HEK293 (cell line): Measurements from ENCODE around the gene CSNK2A2.

Experiments used
- CTCF ChIA-PET: fragments of 350-600 bp; formaldehyde crosslinking; extraction: SDS; loops from one replicate; lab custom pipeline; 2021; ENCODE audit warnings: antibody characterized with exemption; lab: Yijun Ruan, JAX
- POLR2A ChIA-PET: fragments of 300-600 bp; formaldehyde crosslinking; extraction: SDS; loops from one replicate; lab custom pipeline; 2020; ENCODE audit warnings: antibody characterized with exemption, inconsistent platforms; lab: Yijun Ruan, JAX
- H3K27ac ChIP-seq: fragments of 200-500 bp; sonication (Bioruptor generic); 2 replicates; pipeline ENCODE4 v1.5.1; 2014; ENCODE audit warnings: low read depth, low read length, control low read depth, inconsistent platforms; ENCODE audit errors: extremely low read depth
- H3K36me3 ChIP-seq, 2 experiments: fragments of 200-500 bp in 1 of 2; sonication (Bioruptor generic) in 1 of 2; 1 replicate in 1 of 2; 2 replicates in 1 of 2; pipeline ENCODE4 v1.5.1; 2014 to 2017; ENCODE audit warnings: inconsistent platforms in 2 of 2, low read length in 2 of 2; ENCODE audit not compliant: control insufficient read depth in 2 of 2, insufficient read depth in 1 of 2
- H3K4me1 ChIP-seq: fragments of 200-500 bp; sonication (Bioruptor generic); 2 replicates; pipeline ENCODE4 v1.5.1; 2014; ENCODE audit warnings: mild to moderate bottlenecking, low read length, inconsistent platforms; ENCODE audit not compliant: control insufficient read depth, insufficient read depth
- H3K4me3 ChIP-seq: 2 replicates; pipeline ENCODE4 v1.5.1; 2011; ENCODE audit warnings: low read depth, mild to moderate bottlenecking, control low read depth, low read length, moderate library complexity
- H3K9me3 ChIP-seq: fragments of 200-500 bp; sonication (Bioruptor generic); 2 replicates; pipeline ENCODE4 v1.5.1; 2014; ENCODE audit warnings: low read depth, low read length, inconsistent platforms; ENCODE audit not compliant: control insufficient read depth, insufficient read depth
- EGR2 ChIP-seq: fragments of 450-650 bp; formaldehyde crosslinking; IDR thresholded peaks from 2 replicates; pipeline ENCODE4 v1.5.1; 2016; ENCODE audit warnings: low read depth, missing biosample characterization, missing genetic modification characterization
- GLIS1 ChIP-seq: fragments of 450-650 bp; formaldehyde crosslinking; IDR thresholded peaks from 2 replicates; pipeline ENCODE4 v1.5.1; 2016; ENCODE audit warnings: missing biosample characterization, missing genetic modification characterization
- HOXD13 ChIP-seq: sonication (generic); formaldehyde crosslinking; IDR thresholded peaks from 2 replicates; pipeline ENCODE4 v1.8.0; 2022; ENCODE audit warnings: missing genetic modification reagents, borderline replicate concordance
- PBX3 ChIP-seq: sonication (generic); formaldehyde crosslinking; IDR thresholded peaks from 2 replicates; pipeline ENCODE4 v1.8.1; 2022; ENCODE audit warnings: mild to moderate bottlenecking, moderate library complexity, missing genetic modification reagents
- SP2 ChIP-seq: fragments of 450-650 bp; formaldehyde crosslinking; IDR thresholded peaks from 2 replicates; pipeline ENCODE4 v1.5.1; 2016; ENCODE audit warnings: missing biosample characterization, missing genetic modification characterization
- ZFHX2 ChIP-seq: fragments of 450-650 bp; formaldehyde crosslinking; conservative IDR thresholded peaks from 2 replicates; pipeline ENCODE4 v1.5.1; 2016; ENCODE audit warnings: missing biosample characterization, missing genetic modification characterization
- ZNF16 ChIP-seq: fragments of 450-650 bp; formaldehyde crosslinking; IDR thresholded peaks from 2 replicates; pipeline ENCODE4 v1.5.1; 2016; ENCODE audit warnings: low read depth, missing biosample characterization, missing genetic modification characterization
- ZNF211 ChIP-seq: fragments of 450-650 bp; formaldehyde crosslinking; IDR thresholded peaks from 2 replicates; pipeline ENCODE4 v1.5.1; 2016; ENCODE audit warnings: low read depth, missing biosample characterization, missing genetic modification characterization
- ZNF248 ChIP-seq: fragments of 450-650 bp; formaldehyde crosslinking; IDR thresholded peaks from 2 replicates; pipeline ENCODE4 v1.5.1; 2017; ENCODE audit warnings: missing biosample characterization, missing genetic modification characterization
- ZNF274 ChIP-seq, 2 experiments: fragments of 200-500 bp in 1 of 2; fragments of 450-650 bp in 1 of 2; sonication (Bioruptor generic) in 1 of 2; formaldehyde crosslinking in 1 of 2; IDR thresholded peaks; 2 replicates each; pipeline versions ENCODE4 v1.5.1 to v1.6.1; 2014 to 2016; ENCODE audit warnings: borderline replicate concordance in 1 of 2, inconsistent platforms in 1 of 2, low read length in 1 of 2, missing biosample characterization in 1 of 2, missing genetic modification characterization in 1 of 2
- ZNF292 ChIP-seq: fragments of 450-650 bp; formaldehyde crosslinking; IDR thresholded peaks from 2 replicates; pipeline ENCODE4 v1.5.1; 2016; ENCODE audit warnings: low read depth, missing biosample characterization, missing genetic modification characterization, borderline replicate concordance
- ZNF488 ChIP-seq: fragments of 450-650 bp; formaldehyde crosslinking; IDR thresholded peaks from 2 replicates; pipeline ENCODE4 v1.5.1; 2016; ENCODE audit warnings: missing biosample characterization, missing genetic modification characterization
- ZNF776 ChIP-seq: fragments of 450-650 bp; formaldehyde crosslinking; IDR thresholded peaks from 2 replicates; pipeline ENCODE4 v1.5.0; 2017; ENCODE audit warnings: missing biosample characterization, missing genetic modification characterization, borderline replicate concordance
- TF ChIP-seq, protein P1 (sequence below): fragments of 450-650 bp; formaldehyde crosslinking; IDR thresholded peaks from 2 replicates; pipeline ENCODE4 v1.5.1; 2016; ENCODE audit warnings: missing biosample characterization, missing genetic modification characterization, low read depth
- TF ChIP-seq, protein P2 (sequence below): fragments of 450-650 bp; formaldehyde crosslinking; IDR thresholded peaks from 2 replicates; pipeline ENCODE4 v1.5.1; 2016; ENCODE audit warnings: missing biosample characterization, missing genetic modification characterization, borderline replicate concordance
- TF ChIP-seq, protein P3 (sequence below): fragments of 450-650 bp; formaldehyde crosslinking; IDR thresholded peaks from 2 replicates; pipeline ENCODE4; 2016; ENCODE audit warnings: missing biosample characterization, missing genetic modification characterization

Gene CSNK2A2

GRCh38 chr16:58211245-58211644 is 13.3 kb upstream of the CSNK2A2 start:
- 0 out of 2 replicates have a peak, but pooled peaks have one; percentile 23 for TF ChIP-seq ZFHX2
- peak; percentile 41; the same call in 1 of the 2 replicates for TF ChIP-seq EGR2 (tag by site-specific recombination)
- TF ChIP-seq, protein P1, sequence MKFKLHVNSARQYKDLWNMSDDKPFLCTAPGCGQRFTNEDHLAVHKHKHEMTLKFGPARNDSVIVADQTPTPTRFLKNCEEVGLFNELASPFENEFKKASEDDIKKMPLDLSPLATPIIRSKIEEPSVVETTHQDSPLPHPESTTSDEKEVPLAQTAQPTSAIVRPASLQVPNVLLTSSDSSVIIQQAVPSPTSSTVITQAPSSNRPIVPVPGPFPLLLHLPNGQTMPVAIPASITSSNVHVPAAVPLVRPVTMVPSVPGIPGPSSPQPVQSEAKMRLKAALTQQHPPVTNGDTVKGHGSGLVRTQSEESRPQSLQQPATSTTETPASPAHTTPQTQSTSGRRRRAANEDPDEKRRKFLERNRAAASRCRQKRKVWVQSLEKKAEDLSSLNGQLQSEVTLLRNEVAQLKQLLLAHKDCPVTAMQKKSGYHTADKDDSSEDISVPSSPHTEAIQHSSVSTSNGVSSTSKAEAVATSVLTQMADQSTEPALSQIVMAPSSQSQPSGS, result no peak
- ChIA-PET CTCF (no interaction called here), POLR2A (interaction anchor here (1.1 kb wide), 1 partner anchor 38 kb away, joined by 3 read pairs; a partner anchor contains a TSS)
- Histone ChIP-seq H3K36me3 (no peaks in the 10 kb centered on the region), H3K4me3 (no peak overlapping the region), H3K4me1 (no peaks in the 10 kb centered on the region), H3K9me3 (no peaks in the 10 kb centered on the region), H3K27ac (no peak overlapping the region)

DNA sequence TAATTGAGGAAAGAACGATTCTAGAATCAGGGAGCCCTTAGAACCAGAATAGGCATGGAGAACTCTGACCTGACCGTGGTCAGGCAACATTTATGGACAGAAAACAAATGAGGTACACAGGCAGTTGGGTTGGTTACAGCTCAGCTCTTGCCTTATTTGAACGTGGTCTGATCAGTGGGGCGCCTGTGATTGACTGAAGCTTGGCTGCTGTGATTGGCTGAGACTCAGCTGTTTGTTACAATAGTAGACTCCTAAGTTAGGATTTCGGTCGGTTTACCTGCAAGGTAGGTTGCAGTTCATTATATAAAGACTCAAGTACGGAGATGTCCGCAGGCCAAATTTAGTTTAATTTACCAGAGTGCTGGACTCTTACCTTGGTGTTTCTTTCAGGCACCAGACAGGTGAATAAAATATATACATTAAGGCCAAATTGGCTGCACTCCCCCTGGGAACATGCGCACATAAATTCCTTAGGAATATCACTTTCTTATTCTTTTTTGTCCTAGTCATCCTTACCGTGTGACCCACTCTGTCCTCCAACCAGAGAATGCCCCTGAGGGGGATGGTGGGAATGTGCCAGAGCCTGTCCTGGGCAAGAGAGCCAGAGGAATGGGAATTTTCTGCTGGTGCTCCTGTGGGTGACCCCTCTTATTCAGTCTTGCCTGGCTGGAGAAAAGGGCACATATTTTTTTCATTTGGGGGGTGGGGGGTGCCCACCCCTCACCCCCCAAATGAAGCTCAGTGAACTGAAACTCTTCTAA is 7.5 kb upstream of the CSNK2A2 start:
- Histone ChIP-seq H3K4me1 (no peaks in the 10 kb centered on the region), H3K4me3 (no peak overlapping the region), H3K36me3 (no peaks in the 10 kb centered on the region), H3K27ac (no peak overlapping the region), H3K9me3 (no peaks in the 10 kb centered on the region)
- ChIA-PET POLR2A (no interaction called here), CTCF (no interaction called here)
- TF ChIP-seq SP2 (no peak), ZNF488 (tag by site-specific recombination) (no peak), ZNF248 (tag by site-specific recombination) (no peak), PBX3 (CRISPR knock-in tag) (no peak), GLIS1 (tag by site-specific recombination) (no peak), ZNF16 (tag by site-specific recombination) (no peak), ZNF274 (IDR thresholded peaks at IDR 0.05; ENCODE audit: low read length) (no peak), ZNF274 (tag by site-specific recombination; IDR thresholded peaks at IDR 0.05; ENCODE audit: borderline replicate concordance) (no peak), ZNF776 (tag by site-specific recombination) (no peak), ZNF211 (tag by site-specific recombination) (no peak), ZNF292 (tag by site-specific recombination) (no peak), HOXD13 (CRISPR knock-in tag) (no peak)
- TF ChIP-seq, protein P2, sequence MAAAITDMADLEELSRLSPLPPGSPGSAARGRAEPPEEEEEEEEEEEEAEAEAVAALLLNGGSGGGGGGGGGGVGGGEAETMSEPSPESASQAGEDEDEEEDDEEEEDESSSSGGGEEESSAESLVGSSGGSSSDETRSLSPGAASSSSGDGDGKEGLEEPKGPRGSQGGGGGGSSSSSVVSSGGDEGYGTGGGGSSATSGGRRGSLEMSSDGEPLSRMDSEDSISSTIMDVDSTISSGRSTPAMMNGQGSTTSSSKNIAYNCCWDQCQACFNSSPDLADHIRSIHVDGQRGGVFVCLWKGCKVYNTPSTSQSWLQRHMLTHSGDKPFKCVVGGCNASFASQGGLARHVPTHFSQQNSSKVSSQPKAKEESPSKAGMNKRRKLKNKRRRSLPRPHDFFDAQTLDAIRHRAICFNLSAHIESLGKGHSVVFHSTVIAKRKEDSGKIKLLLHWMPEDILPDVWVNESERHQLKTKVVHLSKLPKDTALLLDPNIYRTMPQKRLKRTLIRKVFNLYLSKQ (tag by site-specific recombination), result no peak
- TF ChIP-seq, protein P3, sequence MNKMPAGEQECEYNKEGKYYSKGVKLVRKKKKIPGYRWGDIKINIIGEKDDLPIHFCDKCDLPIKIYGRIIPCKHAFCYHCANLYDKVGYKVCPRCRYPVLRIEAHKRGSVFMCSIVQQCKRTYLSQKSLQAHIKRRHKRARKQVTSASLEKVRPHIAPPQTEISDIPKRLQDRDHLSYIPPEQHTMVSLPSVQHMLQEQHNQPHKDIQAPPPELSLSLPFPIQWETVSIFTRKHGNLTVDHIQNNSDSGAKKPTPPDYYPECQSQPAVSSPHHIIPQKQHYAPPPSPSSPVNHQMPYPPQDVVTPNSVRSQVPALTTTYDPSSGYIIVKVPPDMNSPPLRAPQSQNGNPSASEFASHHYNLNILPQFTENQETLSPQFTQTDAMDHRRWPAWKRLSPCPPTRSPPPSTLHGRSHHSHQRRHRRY, result no peak
